ENCODE measurements around the gene SFMBT2.

The SFMBT2 gene

DNA sequence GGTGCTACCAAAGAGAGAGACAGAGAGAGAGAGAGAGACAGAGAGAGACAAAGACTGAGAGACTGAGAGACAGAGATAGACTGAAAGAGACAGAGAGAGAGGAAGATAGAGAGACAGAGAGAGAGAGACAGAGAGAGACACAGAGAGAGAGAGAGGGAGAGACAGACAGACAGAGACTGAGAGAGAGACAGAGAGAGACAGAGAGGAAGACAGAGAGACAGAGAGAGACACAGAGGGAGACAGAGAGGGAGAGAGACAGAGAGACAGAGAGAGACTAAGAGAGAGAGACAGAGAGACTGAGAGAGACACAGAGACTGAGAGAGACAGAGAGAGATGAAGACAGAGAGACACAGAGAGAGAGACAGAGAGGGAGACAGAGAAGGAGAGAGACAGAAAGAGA is 91.2 kb downstream of the SFMBT2 start:
- Mint-ChIP-seq H3K27ac (no peak overlapping the region), H3K36me3 (ENCODE audit: low read depth) (peaks cover 28% of the 10 kb centered on the region), H3K9me3 (peaks cover 13% of the 10 kb centered on the region), H3K4me3 (no peak overlapping the region), H3K27me3 (ENCODE audit: low read depth) (no peaks in the 10 kb centered on the region), H3K4me1 (peaks cover 11% of the 10 kb centered on the region)
- TF ChIP-seq, protein P1, sequence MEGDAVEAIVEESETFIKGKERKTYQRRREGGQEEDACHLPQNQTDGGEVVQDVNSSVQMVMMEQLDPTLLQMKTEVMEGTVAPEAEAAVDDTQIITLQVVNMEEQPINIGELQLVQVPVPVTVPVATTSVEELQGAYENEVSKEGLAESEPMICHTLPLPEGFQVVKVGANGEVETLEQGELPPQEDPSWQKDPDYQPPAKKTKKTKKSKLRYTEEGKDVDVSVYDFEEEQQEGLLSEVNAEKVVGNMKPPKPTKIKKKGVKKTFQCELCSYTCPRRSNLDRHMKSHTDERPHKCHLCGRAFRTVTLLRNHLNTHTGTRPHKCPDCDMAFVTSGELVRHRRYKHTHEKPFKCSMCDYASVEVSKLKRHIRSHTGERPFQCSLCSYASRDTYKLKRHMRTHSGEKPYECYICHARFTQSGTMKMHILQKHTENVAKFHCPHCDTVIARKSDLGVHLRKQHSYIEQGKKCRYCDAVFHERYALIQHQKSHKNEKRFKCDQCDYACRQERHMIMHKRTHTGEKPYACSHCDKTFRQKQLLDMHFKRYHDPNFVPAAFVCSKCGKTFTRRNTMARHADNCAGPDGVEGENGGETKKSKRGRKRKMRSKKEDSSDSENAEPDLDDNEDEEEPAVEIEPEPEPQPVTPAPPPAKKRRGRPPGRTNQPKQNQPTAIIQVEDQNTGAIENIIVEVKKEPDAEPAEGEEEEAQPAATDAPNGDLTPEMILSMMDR (IDR thresholded peaks at IDR 0.05; ENCODE audit: unreplicated experiment in 3 of 3): no peak

DNA sequence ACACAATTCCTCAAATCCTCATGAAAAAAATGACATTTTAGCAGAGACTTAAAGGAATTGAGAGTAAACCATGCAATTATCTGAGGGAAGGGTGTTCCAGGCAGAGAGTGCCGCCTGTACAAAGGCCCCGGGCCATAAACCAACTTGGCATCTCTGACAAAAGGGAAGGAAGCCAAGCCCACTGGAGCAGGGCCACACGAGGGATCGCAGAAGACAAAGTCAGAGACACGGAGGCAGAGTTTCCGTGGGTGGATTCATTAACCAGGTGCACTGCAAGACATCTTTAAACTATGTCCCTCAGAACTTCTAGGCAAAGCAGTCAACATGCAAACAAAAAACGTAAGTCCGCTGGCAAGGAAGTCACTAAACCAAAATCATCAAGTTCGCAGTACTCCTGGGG is 92.0 kb downstream of the SFMBT2 start:
- H3K4me3 Mint-ChIP-seq: no peak overlapping the region
- H3K27me3 Mint-ChIP-seq (ENCODE audit: low read depth): no peaks in the 10 kb centered on the region
- peaks cover 11% of the 10 kb centered on the region for H3K4me1 Mint-ChIP-seq
- peaks cover 7% of the 10 kb centered on the region for H3K9me3 Mint-ChIP-seq
- peak overlapping the region in 1 of 3 experiments; percentile 3 for H3K27ac Mint-ChIP-seq
- TF ChIP-seq, protein P1 (IDR thresholded peaks at IDR 0.05; ENCODE audit: unreplicated experiment in 3 of 3): no peak
- H3K36me3 Mint-ChIP-seq (ENCODE audit: low read depth): peaks cover 21% of the 10 kb centered on the region

DNA sequence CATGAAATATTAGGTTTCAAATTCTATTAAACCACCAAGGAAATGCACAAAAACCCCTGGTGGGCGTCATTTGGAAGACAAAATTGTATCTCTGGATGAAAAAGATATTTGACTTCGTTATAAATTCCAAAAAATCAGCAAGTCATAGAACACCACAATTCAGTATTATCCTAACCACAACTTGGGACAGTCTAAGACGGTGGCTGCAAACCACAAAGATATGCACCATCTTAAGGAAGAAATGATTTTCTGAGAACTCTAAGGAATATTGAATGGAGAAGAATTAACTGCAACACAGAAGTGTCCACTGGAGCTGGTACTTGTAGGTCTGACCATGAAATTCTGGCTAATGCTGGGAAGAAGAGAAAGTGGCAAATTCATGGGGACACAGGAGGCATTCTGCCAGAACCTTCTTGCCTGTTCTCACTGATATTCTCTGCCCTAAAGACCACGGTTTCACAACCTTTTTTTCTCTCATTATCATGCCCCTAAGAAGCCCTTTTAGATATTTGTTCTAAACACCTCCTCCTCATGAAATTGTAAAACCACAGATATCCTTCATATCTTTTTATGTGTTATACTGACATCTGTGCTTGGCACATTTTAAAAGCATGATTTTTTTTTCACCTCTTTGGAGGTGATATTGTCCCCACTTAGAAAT is 92.9 kb downstream of the SFMBT2 start:
- peaks cover 11% of the 10 kb centered on the region for H3K4me1 Mint-ChIP-seq
- TF ChIP-seq, protein P1 (IDR thresholded peaks at IDR 0.05; ENCODE audit: unreplicated experiment in 3 of 3): no peak
- H3K4me3 Mint-ChIP-seq: no peak overlapping the region
- H3K27me3 Mint-ChIP-seq (ENCODE audit: low read depth): no peaks in the 10 kb centered on the region
- H3K36me3 Mint-ChIP-seq (ENCODE audit: low read depth): peaks cover 21% of the 10 kb centered on the region
- H3K9me3 Mint-ChIP-seq: peaks cover 7% of the 10 kb centered on the region
- no peak overlapping the region for H3K27ac Mint-ChIP-seq

DNA sequence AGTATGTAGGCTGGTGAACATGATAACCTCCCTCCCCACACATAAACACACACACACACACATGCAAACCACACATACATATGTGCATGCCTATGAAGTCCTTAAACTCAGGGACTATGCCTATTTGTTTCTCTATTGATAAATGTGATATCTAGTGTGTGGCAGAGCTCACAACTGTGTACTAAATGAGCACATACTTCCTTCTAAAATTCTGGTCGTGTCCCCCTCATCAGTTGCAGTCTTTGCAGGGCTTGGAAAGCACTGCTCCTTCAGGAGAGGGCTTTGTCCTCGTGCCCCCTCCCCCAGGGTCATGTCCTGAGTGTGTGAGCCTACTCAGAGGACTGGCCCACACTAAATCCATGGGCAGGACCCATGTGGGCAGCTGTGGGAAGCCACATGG is 94.0 kb downstream of the SFMBT2 start:
- Mint-ChIP-seq H3K4me3 (no peak overlapping the region), H3K27me3 (ENCODE audit: low read depth) (peaks cover 1% of the 10 kb centered on the region), H3K9me3 (no peaks in the 10 kb centered on the region), H3K36me3 (ENCODE audit: low read depth) (peaks cover 12% of the 10 kb centered on the region), H3K27ac (no peak overlapping the region), H3K4me1 (peaks cover 11% of the 10 kb centered on the region)
- TF ChIP-seq, protein P1 (IDR thresholded peaks at IDR 0.05; ENCODE audit: unreplicated experiment in 3 of 3): no peak

DNA sequence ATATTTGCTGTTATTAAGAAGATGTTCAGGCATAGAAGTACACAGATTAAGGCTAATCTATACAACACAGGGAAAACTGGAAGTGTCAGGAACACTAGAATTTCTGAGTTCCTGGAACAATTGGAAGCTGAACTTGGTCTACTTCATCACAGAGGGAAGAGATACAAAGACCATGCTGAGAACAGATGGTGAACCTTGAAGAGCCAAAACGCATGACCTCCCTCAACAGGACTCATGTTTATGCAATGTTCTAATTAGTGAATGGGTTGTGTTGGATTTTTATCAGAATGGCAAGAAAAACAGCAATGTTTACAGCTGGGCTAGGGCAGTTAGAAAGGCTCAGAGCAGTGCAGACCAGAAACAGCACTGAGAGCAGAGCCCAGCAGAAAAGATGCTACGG is 94.9 kb downstream of the SFMBT2 start:
- TF ChIP-seq, protein P1 (IDR thresholded peaks at IDR 0.05; ENCODE audit: unreplicated experiment in 3 of 3): no peak
- peaks cover 20% of the 10 kb centered on the region for H3K4me1 Mint-ChIP-seq
- peaks cover 12% of the 10 kb centered on the region for H3K36me3 Mint-ChIP-seq (ENCODE audit: low read depth)
- H3K27me3 Mint-ChIP-seq (ENCODE audit: low read depth): peaks cover 4% of the 10 kb centered on the region
- no peaks in the 10 kb centered on the region for H3K9me3 Mint-ChIP-seq
- H3K27ac Mint-ChIP-seq: no peak overlapping the region
- H3K4me3 Mint-ChIP-seq: no peak overlapping the region

DNA sequence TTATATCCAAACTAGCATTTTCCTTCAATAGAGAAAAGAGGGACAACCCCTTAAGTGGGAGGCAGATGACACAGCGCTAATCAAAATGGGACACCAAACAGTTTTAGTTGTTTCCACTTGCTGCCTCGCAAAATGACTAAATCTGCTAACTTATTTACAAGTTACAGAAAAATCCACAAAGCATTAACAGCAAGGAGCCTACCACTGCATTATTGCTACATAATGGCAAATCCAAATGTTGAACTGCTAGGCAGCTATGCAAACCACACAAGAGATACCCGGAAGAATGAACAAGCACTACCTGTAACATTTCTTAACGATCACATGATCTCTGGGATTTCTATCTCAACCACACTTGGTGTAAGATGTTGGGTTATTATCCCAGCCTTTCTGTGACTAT is 96.7 kb downstream of the SFMBT2 start:
- peaks cover 9% of the 10 kb centered on the region for H3K36me3 Mint-ChIP-seq (ENCODE audit: low read depth)
- H3K27ac Mint-ChIP-seq: no peak overlapping the region
- no peak overlapping the region for H3K4me3 Mint-ChIP-seq
- TF ChIP-seq, protein P1 (IDR thresholded peaks at IDR 0.05; ENCODE audit: unreplicated experiment in 3 of 3): no peak
- no peaks in the 10 kb centered on the region for H3K9me3 Mint-ChIP-seq
- peaks cover 4% of the 10 kb centered on the region for H3K27me3 Mint-ChIP-seq (ENCODE audit: low read depth)
- peaks cover 15% of the 10 kb centered on the region for H3K4me1 Mint-ChIP-seq
